HepG2 (cell line): ENCODE results near the gene PID1. TPM values are rescaled to one million over a fixed set of nuclear protein-coding genes. Genes with fewer than 3 reads are reported as not detected.

ENCODE experiments used
- ATAC-seq: fragments of 200-7000 bp; cut with Tn5 transposase; 3 replicates; pipeline ENCODE4 v1.9.1; 2020; ENCODE audit warnings: mild to moderate bottlenecking, moderate library complexity
- BruUV-seq: library from RNA; stranded (reverse); fragments of 400-500 nt; replicated peaks from 2 replicates; lab custom pipeline; 2021; lab: Mats Ljungman, UMichigan
- CTCF ChIA-PET: fragments of 300-600 bp; formaldehyde crosslinking; extraction: SDS; loops from one replicate; lab custom pipeline; 2021; ENCODE audit warnings: low total read pairs, inconsistent platforms, low intra/inter-chr PET ratio; lab: Yijun Ruan, JAX
- POLR2A ChIA-PET: fragments of 350-600 bp; sonication (Branson Sonifier 250); formaldehyde crosslinking; loops from one replicate; lab custom pipeline; 2020; ENCODE audit warnings: antibody characterized with exemption, inconsistent platforms; lab: Yijun Ruan, JAX
- DNase-seq: peaks from one replicate; pipeline ENCODE4 v3.0.0-alpha.2; 2015; ENCODE audit warnings: low spot score
- FAIRE-seq: peaks from 3 replicates; lab custom pipeline; 2011; peaks lifted over from hg19 to GRCh38; lab: Jason Lieb, UNC
- H2AFZ ChIP-seq: one replicate; pipeline ENCODE4 v1.6.1; 2011; ENCODE audit warnings: low read length, inconsistent platforms
- H3K27ac ChIP-seq: fragments of 300-600 bp; 3 replicates; pipeline ENCODE4 v1.8.0; 2011; ENCODE audit warnings: mixed run types, mild to moderate bottlenecking, mixed read lengths, low read length, inconsistent platforms; ENCODE audit not compliant: insufficient read depth; ENCODE audit errors: extremely low read length
- H3K27me3 ChIP-seq, 2 experiments: fragments of 200-600 bp in 1 of 2; 2 replicates in 1 of 2; 3 replicates in 1 of 2; pipeline versions ENCODE4 v1.6.0 to v1.8.0; 2011; ENCODE audit warnings: low read length in 2 of 2, mild to moderate bottlenecking in 2 of 2, moderate library complexity in 2 of 2, inconsistent platforms in 1 of 2; ENCODE audit not compliant: insufficient read depth in 2 of 2, control insufficient read depth in 1 of 2
- H3K36me3 ChIP-seq, 2 experiments: fragments of 200-600 bp in 1 of 2; replicated peaks in 1 of 2; 2 replicates in 1 of 2; 3 replicates in 1 of 2; pipeline versions ENCODE4 v1.5.1 to v1.8.0; 2011; ENCODE audit warnings: low read length in 2 of 2, inconsistent platforms in 1 of 2; ENCODE audit not compliant: insufficient read depth in 2 of 2, control insufficient read depth in 1 of 2
- H3K4me1 ChIP-seq: 2 replicates; pipeline ENCODE4 v1.5.1; 2012; ENCODE audit warnings: low read length, inconsistent platforms; ENCODE audit not compliant: insufficient read depth
- H3K4me2 ChIP-seq: 2 replicates; pipeline ENCODE4 v1.6.0; 2011; ENCODE audit warnings: low read depth, low read length, inconsistent platforms
- H3K4me3 ChIP-seq, 3 experiments: fragments of 200-600 bp in 1 of 3; sonication (generic), shearing (Covaris generic) in 1 of 3; replicated peaks in 1 of 3; 2 replicates each; pipeline ENCODE4 v1.5.1; 2011 to 2016; ENCODE audit warnings: low read length in 3 of 3, inconsistent platforms in 2 of 3, low read depth in 2 of 3, mild to moderate bottlenecking in 2 of 3, control low read depth in 1 of 3, mixed read lengths in 1 of 3; ENCODE audit not compliant: insufficient read depth in 1 of 3
- H3K79me2 ChIP-seq: one replicate; pipeline ENCODE4 v1.6.1; 2011; ENCODE audit warnings: low read length, inconsistent platforms; ENCODE audit not compliant: insufficient read depth
- H3K9ac ChIP-seq: 2 replicates; pipeline ENCODE4 v1.6.0; 2011; ENCODE audit warnings: mild to moderate bottlenecking, low read depth, low read length, inconsistent platforms; ENCODE audit not compliant: insufficient read depth
- H3K9me3 ChIP-seq: 2 replicates; pipeline ENCODE4 v1.5.1; 2012; ENCODE audit warnings: mild to moderate bottlenecking, low read length
- H4K20me1 ChIP-seq: 2 replicates; pipeline ENCODE4 v1.6.0; 2011; ENCODE audit warnings: inconsistent platforms, mild to moderate bottlenecking, low read length, moderate library complexity; ENCODE audit not compliant: insufficient read depth
- HIVEP1 ChIP-seq: sonication (generic); formaldehyde crosslinking; IDR thresholded peaks from 2 replicates; pipeline ENCODE4 v1.4.0; 2020; ENCODE audit warnings: mild to moderate bottlenecking, missing genetic modification reagents
- IKZF1 ChIP-seq: fragments of 450-650 bp; IDR thresholded peaks from 2 replicates; pipeline ENCODE4 v1.7.1; 2016
- NR2F1 ChIP-seq, 2 experiments: fragments of 450-650 bp in 1 of 2; formaldehyde crosslinking in 1 of 2; IDR thresholded peaks; 2 replicates each; pipeline versions ENCODE4 v1.5.0 to v1.6.1; 2016 to 2020; ENCODE audit warnings: mild to moderate bottlenecking in 1 of 2, missing compliant biosample characterization in 1 of 2, missing genetic modification reagents in 1 of 2, moderate library complexity in 1 of 2
- SALL2 ChIP-seq: sonication (generic); formaldehyde crosslinking; IDR thresholded peaks from 2 replicates; pipeline ENCODE4 v1.8.1; 2023; ENCODE audit warnings: mild to moderate bottlenecking, missing genetic modification reagents, inconsistent platforms
- ZFP36 ChIP-seq: fragments of 150-350 bp; IDR thresholded peaks from 2 replicates; pipeline ENCODE4 v1.6.1; 2018; ENCODE audit warnings: borderline replicate concordance, low read length, low read depth; ENCODE audit not compliant: partially characterized antibody
- ZGPAT ChIP-seq: IDR thresholded peaks from 2 replicates; pipeline ENCODE4 v1.6.1; 2016; ENCODE audit warnings: mild to moderate bottlenecking
- ZNF3 ChIP-seq: IDR thresholded peaks from 2 replicates; pipeline ENCODE4 v1.7.0; 2017; ENCODE audit warnings: inconsistent platforms
- ZNF543 ChIP-seq: sonication (generic); formaldehyde crosslinking; IDR thresholded peaks from 2 replicates; pipeline ENCODE4 v1.4.0; 2020; ENCODE audit warnings: mild to moderate bottlenecking, missing genetic modification reagents
- ZNF691 ChIP-seq: sonication (generic); formaldehyde crosslinking; IDR thresholded peaks from 2 replicates; pipeline ENCODE4 v1.4.0; 2020; ENCODE audit warnings: missing genetic modification reagents, low read depth, mild to moderate bottlenecking, borderline replicate concordance
- WGBS: methylation state at CpG from one replicate; pipeline ENCODE4 v1.1.6; 2017; ENCODE audit warnings: low lambda C conversion rate; 5-methylcytosine and 5-hydroxymethylcytosine counted together
- in situ Hi-C: cut with HindIII; loops from 2 replicates; pipeline ENCODE4 v1.10.0; 2017; ENCODE audit warnings: low pct_unique_long_range_greater_than_20kb; ENCODE audit not compliant: extremely low pct_ligation_motif_present
- intact Hi-C: fragments of 100-400 bp; cut with micrococcal nuclease; formaldehyde crosslinking; loops from one replicate; pipeline ENCODE4 v1.10.0; 2022; ENCODE audit not compliant: unreplicated experiment
- polyA plus RNA-seq, 8 experiments: library from polyadenylated mRNA; depleted of rRNA in 3 of 8; stranded (reverse) in 7 of 8; unstranded in 1 of 8; fragments of >200 nt; fragmentation: Illumina TruSeq in 4 of 8; extraction: Trizol in 4 of 8; gene quantifications; 2 replicates each; pipeline versions ENCODE4 v1.2.1 to v1.2.3, GENCODE V29; 2011 to 2016; ENCODE audit warnings: low read depth in 4 of 8, missing spikeins in 1 of 8, mixed read lengths in 1 of 8; ENCODE audit not compliant: insufficient read depth in 1 of 8
- total RNA-seq, 5 experiments: library from RNA; depleted of rRNA; stranded (reverse); fragments of >200 nt; fragmentation: Illumina TruSeq; extraction: Trizol; gene quantifications; 2 replicates each; pipeline ENCODE4 v1.2.3, GENCODE V29; 2016; ENCODE audit warnings: low read depth in 1 of 5
- TF ChIP-seq, protein P1 (sequence below): sonication (generic); formaldehyde crosslinking; IDR thresholded peaks from 2 replicates; pipeline ENCODE4 v1.9.0; 2022; ENCODE audit warnings: missing genetic modification reagents, mild to moderate bottlenecking, borderline replicate concordance

PID1 gene
- total and polyA plus RNA-seq, 2 of the 13 experiments (the other 11 are each of a cell fraction or from before 2014, with no cell fraction given) = 0.15 to 0.18 TPM

DNA sequence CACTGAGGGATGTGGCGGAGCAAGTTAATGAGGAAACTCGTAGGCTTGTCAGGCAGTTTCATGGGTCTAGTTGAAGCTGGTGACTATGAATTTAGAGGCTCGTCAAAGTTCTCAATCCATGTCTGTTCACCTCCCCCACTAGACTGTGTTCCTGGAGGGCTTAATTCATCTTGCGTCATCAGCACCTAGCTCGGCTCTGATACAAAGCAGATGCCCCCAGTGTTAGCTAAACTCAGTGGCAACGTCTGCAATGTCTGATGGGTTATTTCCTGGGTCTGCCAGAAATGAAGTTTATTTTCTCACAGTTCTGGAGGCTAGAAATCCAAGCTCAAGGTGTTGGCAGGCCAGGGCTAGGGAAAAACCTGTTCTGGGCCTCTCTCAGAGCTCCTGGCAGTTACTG, 140.6 kb downstream of the PID1 start:
- in situ Hi-C loops (no loop called here), intact Hi-C loops (no loop called here)
- FAIRE-seq (no peak), DNase-seq (no peak), ATAC-seq (no peak)
- ChIA-PET CTCF (no interaction called here), POLR2A (no interaction called here)
- Histone ChIP-seq H3K9ac (no peak overlapping the region), H2AFZ (no peak overlapping the region), H4K20me1 (no peaks in the 10 kb centered on the region), H3K9me3 (peaks cover 89% of the 10 kb centered on the region), H3K4me1 (no peaks in the 10 kb centered on the region), H3K36me3 (no peaks in the 10 kb centered on the region), H3K27me3 (no peaks in the 10 kb centered on the region), H3K4me3 (no peak overlapping the region), H3K79me2 (no peaks in the 10 kb centered on the region), H3K4me2 (no peak overlapping the region), H3K27ac (no peak overlapping the region)
- BruUV-seq = no TSS peak
- TF ChIP-seq NR2F1 (CRISPR knock-in tag; IDR thresholded peaks at IDR 0.05) (no peak), ZNF691 (CRISPR knock-in tag) (no peak)
- 29% methylated on average over 6 of the region's 6 CpGs for WGBS

- H3K27me3 ChIP-seq = no peaks in the 10 kb centered on the region
- no peak overlapping the region for H3K4me2 ChIP-seq
- FAIRE-seq (no peak), ATAC-seq (no peak), DNase-seq (no peak)
- ChIA-PET CTCF (no interaction called here), POLR2A (no interaction called here)
- no peak for TF ChIP-seq SALL2 (CRISPR knock-in tag)
- TF ChIP-seq, protein P1, sequence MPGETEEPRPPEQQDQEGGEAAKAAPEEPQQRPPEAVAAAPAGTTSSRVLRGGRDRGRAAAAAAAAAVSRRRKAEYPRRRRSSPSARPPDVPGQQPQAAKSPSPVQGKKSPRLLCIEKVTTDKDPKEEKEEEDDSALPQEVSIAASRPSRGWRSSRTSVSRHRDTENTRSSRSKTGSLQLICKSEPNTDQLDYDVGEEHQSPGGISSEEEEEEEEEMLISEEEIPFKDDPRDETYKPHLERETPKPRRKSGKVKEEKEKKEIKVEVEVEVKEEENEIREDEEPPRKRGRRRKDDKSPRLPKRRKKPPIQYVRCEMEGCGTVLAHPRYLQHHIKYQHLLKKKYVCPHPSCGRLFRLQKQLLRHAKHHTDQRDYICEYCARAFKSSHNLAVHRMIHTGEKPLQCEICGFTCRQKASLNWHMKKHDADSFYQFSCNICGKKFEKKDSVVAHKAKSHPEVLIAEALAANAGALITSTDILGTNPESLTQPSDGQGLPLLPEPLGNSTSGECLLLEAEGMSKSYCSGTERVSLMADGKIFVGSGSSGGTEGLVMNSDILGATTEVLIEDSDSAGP (CRISPR knock-in tag) = no peak
- TF ChIP-seq ZNF3 (CRISPR knock-in tag) = no peak
- no peak for TF ChIP-seq HIVEP1 (CRISPR knock-in tag)
- no peak for TF ChIP-seq IKZF1
- no peak for TF ChIP-seq ZNF543 (CRISPR knock-in tag)
- TF ChIP-seq ZFP36 = no peak
- TF ChIP-seq ZGPAT (CRISPR knock-in tag) = no peak
- H4K20me1 ChIP-seq = no peaks in the 10 kb centered on the region
- WGBS = 47% methylated on average over 12 of the region's 12 CpGs
- H3K4me3 ChIP-seq = no peak overlapping the region
- peaks cover 89% of the 10 kb centered on the region for H3K9me3 ChIP-seq
- in situ Hi-C loops (no loop called here), intact Hi-C loops (no loop called here)
- H3K9ac ChIP-seq = no peak overlapping the region
- H3K79me2 ChIP-seq = no peaks in the 10 kb centered on the region
- H3K4me1 ChIP-seq = no peaks in the 10 kb centered on the region
- H3K27ac ChIP-seq = no peak overlapping the region
- no peak overlapping the region for H2AFZ ChIP-seq
- H3K36me3 ChIP-seq = no peaks in the 10 kb centered on the region
- no TSS peak for BruUV-seq
Observed at GRCh38 chr2:229129738-229130371, 141.2 kb downstream of the PID1 start.
